ENCODE data around the gene UBE2F. TPM values are rescaled to one million over a fixed set of nuclear protein-coding genes. Genes with fewer than 3 reads are reported as not detected.
"Not testable (repeated sequence)": the region's sequence is repeated elsewhere in the genome, so short reads cannot be mapped to it uniquely, and the experiment has no call there.

UBE2F gene
- total RNA-seq, 1 donor from 2014 or later, result 73.3 TPM

DNA sequence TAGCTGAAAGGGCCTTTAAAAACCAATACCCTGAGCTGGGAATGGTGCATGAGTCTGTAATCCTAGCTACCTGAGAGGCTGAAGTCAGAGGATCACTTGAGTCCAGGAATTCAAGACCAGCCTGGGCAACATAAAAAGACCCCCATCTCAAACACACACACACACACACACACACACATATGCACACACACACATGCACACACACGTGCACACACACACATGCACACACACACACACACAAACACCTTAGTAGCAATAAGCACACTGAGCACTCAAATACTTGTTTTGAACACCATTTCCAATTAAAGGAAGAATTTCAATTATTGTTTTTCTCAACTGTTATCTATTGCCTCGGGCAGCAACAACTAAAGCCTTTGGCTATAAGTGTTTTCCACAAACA is 25.6 kb upstream of the UBE2F start:
- DNase-seq (ENCODE audit: missing footprints), result no peak
- ATAC-seq, result no peak
- intact Hi-C loops (cut with DNase I), result no loop called here

DNA sequence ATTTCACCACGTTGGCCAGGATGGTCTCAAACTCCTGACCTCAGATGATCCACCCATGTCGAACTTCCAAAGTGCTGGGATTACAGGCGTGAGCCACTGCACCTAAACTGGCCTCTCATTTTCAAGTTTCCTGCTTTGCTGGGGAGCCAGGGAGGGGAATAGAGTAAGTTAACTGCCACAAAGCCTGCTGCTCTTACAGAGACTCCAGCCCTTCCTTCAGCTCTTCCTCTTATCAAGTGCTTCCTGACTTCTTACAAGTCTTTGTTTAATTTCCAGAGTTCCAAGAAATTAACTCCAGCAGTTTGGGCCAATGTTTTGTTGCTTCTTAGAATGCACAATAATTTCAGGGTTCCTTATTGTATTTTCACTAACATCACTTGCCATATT is 24.3 kb upstream of the UBE2F start:
- DNase-seq (ENCODE audit: missing footprints) (no peak), ATAC-seq (no peak)
- intact Hi-C loops (cut with DNase I), result no loop called here

DNA sequence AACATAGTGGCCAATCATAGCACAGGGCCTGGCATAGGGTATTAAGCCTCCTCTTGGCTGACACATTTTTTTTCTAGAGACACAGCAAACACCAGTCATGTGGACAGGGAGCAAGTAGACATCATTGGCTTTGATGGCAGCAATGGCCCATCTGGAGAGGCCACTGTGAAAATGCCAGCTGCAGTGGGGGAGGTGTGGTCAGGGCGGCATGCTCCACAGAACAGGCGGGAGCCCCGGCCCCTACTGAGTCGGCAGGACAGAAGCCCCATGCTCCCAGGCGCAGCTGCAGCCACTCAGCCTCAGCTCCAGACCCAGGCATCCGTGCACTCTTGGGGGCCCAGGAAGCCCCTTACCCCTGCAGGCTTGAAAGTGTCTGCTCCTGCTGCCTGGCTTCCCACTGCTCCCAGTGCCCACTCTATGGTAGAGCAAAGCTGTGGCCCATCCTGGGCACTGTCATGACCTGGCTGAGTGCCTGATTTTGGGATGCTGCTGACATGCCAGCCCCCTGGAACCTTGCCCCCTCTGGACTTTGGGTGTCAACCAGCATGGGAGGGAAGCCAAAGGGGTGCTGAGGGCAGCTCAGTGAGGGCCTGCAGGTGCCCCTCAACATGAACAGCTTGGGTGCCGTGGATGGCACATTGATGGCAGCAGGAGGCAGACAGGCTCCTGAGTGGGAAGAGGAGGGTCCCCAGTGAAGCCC is 23.3 kb upstream of the UBE2F start:
- DNase-seq (ENCODE audit: missing footprints) (no peak), ATAC-seq (no peak)
- intact Hi-C loops (cut with DNase I), result no loop called here

DNA sequence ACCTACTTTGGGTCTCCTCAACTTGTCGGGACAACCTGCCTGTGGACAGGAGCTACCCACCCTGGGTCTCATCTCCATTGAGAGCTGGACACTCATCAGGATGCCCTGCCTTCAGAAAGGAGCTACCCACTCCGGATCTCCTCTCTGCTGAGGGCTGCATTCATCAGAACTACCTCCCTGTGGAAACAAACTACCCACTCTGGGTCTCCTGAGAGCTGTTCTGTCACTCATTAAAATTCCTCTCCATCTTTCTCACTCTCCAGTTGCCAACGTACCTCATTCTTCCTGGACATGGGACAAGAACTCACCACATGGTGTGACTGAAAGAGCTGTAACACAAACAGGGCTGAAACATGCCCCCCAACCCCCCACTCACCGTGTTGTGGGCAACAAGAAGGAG is 22.5 kb upstream of the UBE2F start:
- ATAC-seq, result no peak
- intact Hi-C loops (cut with DNase I), result no loop called here
- DNase-seq (ENCODE audit: missing footprints), result no peak

DNA sequence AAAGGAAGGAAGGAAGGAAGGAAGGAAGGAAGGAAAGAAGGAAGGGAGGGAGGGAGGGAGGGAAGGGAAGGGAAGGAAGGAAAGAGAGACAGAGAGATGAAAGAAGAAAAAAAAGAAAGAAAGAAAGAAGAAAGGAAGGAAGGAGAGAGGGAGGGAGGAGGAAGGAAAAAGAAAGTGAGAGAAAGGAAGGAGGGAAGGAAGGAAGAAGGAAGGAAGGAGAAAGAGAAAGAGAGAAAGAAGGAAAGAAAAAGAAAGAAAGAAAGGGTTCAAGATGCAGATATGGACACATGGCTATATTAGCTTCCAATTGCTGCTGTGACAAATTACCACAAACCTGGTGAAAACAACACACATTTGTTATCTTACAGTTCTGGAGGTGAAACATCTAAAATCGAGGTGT is 20.4 kb upstream of the UBE2F start:
- ATAC-seq (no peak), DNase-seq (ENCODE audit: missing footprints) (no peak)
- intact Hi-C loops (cut with DNase I), result no loop called here

DNA sequence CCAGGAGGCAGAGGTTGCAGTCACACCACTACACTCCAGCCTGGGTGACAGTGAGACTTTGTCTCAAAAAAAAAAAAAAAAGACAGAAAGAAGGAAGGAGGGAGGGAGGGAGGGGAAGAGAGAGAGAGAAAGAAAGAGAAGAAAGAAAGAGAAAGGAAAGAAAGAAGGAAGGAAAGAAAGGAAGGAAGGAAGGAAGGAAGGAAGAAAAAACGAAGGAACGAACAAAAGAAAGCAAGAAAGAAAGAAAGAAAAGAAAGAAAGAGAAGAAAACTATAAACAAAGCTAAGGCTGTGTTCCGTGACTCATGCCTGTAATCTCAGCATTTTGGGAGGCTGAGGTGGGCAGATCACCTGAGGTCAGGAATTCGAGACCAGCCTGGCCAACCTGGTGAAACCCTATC is 15.5 kb upstream of the UBE2F start:
- ATAC-seq; intact Hi-C loops (cut with DNase I); DNase-seq (ENCODE audit: missing footprints): not testable (repeated sequence)

DNA sequence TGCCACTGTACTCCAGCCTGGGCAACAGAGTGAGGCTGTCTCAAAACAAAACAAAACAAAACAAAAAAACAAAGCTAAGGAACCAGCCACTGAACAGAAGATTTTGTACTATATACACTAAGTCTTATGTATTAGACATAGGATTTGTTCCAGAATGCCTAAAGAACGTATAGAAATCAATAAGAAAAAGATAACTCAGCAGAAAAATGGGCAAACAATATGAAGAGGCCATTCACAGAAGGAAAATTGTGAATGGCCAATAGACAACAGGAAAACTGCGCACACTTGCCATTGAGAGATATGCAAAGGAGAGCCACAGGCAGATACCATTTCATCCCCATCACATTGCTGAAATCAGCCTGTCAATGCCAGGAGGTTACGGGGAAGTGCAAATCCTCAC is 14.9 kb upstream of the UBE2F start:
- intact Hi-C loops (cut with DNase I), result no loop called here
- DNase-seq (ENCODE audit: missing footprints) (no peak), ATAC-seq (no peak)

DNA sequence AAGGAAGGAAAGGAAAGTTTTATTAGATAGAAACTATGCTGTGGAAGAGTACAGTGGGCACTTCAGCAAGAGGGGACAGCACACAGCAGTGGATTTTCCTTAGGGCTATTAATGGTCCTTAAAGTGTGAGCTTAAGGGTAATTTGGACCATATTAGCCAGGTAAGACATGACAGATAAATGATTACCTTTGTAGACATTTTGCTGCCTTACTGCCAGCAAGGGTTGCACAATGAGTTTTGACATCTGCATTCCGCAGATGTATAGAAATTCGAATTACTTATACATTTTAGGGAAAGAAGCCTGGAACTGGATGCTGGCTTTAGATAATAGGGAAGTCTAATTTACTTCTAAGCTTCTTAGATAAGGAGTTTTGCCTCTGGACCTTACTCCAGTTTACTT is 14.0 kb upstream of the UBE2F start:
- DNase-seq (ENCODE audit: missing footprints) (no peak), ATAC-seq (no peak)
- intact Hi-C loops (cut with DNase I), result no loop called here

DNA sequence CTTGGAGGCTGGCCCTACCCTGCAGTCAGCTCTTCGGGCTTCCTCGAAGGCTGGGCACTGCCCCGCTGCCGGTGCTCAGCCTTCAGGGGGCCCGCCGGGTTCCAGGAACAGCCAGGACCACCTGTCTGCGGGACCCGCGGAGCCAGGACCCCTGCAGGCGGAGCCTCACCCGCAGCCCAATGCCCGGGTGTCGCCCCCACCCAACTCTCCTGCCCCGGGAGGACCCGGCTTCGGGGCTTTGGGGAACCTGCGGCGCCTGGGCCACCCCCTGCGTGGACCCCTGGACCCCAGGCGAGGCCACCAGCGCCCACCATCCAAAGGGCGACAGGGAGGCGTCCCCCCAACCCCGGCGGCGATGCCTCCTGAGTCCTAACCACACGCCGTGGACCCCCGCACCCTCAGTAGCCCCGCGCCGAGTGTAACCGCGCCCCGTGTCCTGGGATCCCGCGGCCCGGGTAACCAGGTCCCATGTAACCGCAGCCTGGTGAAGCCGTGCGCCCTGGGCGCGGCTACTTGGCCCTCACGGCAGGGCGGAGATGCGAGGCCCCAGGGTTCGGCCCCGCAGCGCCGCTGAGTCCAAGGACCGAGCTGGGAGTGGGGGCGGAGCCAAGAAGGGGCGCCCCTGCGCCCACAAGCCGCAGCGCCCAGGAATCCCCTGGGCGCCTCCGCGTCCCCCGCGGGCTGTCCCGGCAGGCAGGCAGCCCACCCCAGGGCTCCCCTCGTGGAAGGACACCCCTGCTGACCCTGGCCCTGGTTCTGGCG is 11.0 kb upstream of the UBE2F start:
- DNase-seq (ENCODE audit: missing footprints), result no peak
- intact Hi-C loops (cut with DNase I), result no loop called here
- peak; percentile 23 for ATAC-seq

DNA sequence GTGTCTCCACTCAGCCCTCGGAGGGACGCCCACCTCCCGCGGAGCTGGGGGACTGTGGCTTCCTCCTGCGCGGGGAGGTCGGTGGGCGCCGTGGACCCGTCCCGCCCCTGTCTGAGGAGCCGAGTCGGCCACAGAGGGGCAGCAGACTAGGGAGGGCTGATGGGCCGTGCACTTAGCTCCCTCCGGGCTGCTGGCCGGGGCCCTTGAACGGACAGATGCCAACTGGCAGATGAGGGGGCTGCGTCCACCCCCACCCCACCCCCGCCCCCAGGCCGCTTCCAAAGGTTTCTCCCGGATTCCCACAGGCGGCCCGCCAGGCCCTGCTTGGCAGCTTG is 10.4 kb upstream of the UBE2F start:
- ATAC-seq (no peak), DNase-seq (ENCODE audit: missing footprints) (no peak)
- intact Hi-C loops (cut with DNase I), result no loop called here

DNA sequence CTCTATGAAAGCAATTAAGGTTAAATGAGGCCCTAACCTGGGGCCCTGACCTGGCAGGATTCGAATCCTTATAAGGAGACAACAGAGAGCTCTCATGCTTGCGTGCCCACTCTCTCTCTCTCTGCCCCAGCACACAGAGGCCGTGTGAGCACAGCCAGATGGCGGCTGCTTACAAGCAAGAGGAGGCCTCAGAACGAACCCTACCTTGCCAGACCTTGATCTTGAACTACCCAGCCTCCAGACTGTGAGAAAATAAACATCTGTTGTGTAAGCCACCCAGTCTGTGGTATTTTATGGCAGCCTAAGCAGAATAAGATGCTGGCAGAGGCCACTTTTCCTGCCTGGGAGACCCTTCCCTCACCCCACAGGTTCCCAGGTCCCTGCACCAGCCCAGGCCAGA is 5.2 kb upstream of the UBE2F start:
- intact Hi-C loops (cut with DNase I), result loop anchor here (10.0 kb wide), 1 partner anchor 173 kb away; the partner anchor contains the start of gene KLHL30
- DNase-seq (ENCODE audit: missing footprints), result no peak
- ATAC-seq, result no peak

DNA sequence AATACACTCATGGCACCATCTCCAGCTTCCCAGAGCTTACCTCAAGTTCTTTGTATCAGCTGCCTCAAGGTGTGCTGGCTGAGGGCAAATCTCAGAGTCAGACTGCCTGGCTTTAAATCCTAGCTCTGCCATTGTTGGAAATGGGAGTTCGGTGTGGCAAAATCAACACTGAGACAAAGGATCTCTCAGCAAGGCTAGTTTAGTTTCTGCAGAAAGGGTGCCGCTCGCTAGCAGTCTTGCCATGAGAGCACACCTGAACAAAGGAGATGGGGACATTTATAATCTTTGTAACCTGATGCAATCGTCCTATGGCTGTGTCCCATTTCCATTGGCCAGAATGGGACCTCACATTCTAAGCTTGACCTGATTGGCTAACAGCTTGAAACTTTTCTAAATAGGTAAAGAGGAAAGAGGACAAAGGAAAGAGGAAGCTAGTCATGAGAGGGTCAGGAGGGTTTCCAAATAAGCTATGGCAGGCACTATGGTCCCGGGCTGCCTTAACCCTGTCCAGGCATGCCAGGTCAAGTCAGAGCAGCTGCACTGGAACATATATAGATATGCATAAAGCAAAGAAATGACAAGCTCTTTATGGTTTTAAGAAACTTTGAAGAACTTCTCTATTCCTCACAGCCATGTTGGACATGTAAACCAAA is 4.3 kb upstream of the UBE2F start:
- ATAC-seq (no peak), DNase-seq (ENCODE audit: missing footprints) (no peak)
- intact Hi-C loops (cut with DNase I), result loop anchor here (10.0 kb wide), 1 partner anchor 172 kb away; the partner anchor contains the start of gene KLHL30

DNA sequence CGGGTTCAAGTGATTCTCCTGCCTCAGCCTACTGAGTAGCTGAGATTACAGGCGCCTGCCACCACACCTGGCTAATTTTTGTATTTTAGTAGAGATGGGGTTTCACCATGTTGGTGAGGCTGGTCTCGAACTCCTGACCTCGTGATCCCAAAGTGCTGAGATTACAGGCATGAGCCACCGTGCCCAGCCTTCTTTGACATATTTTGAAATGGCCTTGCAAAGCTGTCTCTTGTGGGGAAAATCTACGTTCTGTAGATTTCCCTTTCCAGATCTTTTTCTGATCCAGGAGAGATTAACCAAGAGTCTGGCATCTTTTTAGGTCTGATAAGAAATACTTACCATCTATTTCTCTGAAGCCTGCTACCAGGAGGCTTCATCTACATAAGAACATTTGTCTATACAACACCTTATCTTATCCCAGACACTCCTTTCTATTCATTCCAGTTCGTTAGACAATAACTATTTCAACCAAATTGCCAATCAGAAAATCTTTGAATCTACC is 3.3 kb upstream of the UBE2F start:
- ATAC-seq; DNase-seq (ENCODE audit: missing footprints): not testable (repeated sequence)
- intact Hi-C loops (cut with DNase I), result loop anchor here (10.0 kb wide), 1 partner anchor 171 kb away; the partner anchor contains the start of gene KLHL30

DNA sequence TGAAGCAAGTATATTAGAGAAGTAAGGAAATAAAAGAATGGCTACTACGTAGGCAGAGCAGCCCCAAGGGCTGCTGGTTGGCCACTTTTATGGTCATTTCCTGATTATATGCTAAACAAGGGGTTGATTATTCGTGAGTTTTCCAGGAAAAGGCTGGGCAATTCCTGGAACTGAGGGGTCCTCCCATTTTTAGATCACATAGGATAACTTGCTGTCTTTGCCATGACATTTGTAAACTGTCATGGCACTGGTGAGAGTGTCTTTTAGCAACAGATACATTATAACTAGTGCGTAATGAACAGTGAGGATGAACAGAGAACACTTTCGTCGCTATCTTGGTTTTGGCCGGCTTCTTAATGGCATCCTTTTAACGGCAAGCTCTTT is 2.6 kb upstream of the UBE2F start:
- DNase-seq (ENCODE audit: missing footprints), result no peak
- no peak for ATAC-seq
- intact Hi-C loops (cut with DNase I), result loop anchor here (10.0 kb wide), 1 partner anchor 171 kb away; the partner anchor contains the start of gene KLHL30

DNA sequence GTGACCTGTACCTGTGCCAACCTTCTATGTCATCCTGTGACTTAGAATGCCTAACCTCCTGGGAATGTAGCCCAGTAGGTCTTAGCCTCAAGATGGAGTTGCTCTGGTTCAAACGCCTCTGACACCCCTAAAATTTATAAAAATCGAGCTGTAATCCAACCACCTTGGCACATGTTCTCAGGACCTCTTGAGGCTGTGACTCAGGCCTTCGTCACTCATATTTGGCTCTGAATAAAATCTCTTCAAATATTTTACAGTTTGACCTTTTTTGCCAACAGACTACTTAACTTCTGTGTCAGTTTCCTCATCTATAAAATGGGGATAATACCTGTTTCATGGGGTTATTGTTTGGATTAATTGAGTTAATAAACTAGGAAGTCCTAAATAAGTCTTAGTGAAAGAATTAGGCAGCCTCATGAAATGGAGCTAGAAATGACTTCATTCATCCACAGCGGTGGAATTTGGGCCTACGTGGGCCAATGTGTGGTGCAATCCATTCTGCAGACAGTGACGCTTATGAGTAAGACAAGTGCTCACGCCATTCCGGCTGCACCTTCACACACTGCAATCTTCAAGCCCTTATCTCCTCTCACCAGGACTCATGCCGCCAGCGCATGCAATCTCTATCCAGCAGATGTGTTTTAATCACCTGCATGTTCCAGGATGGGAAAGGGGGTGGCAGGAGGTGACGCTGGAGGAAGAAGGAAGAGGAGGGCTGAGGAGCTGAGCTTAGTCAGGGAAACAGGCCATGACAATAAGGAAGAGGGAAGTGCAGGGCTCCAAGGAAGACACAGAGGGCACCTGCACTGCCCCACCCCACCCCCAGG is 2.0 kb upstream of the UBE2F start:
- DNase-seq (ENCODE audit: missing footprints), result no peak
- intact Hi-C loops (cut with DNase I), result loop anchor here (5.0 to 10.0 kb wide), 3 partner anchors 42 to 170 kb away; partner anchors contain the start of genes KLHL30 and RAMP1
- ATAC-seq, result no peak

DNA sequence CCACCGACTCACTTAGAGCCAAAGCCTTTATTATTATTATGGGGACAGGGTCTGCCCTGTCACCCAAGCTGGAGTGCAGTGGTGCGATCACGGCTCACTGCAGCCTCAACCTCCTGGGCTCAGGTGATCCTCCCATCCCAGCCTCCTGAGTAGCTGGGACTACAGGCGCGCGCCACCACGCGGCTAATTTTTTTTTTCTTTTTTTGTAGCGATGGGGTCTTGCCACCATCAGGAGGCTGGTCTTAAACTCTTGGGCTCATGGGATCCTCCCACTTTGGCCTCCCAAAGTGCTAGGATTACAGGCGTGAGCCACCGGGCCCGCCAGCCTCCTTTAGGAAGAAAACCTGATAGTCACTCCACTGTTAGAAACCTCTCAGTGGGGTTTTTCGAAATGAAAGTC is 970 bp upstream of the UBE2F start:
- DNase-seq (ENCODE audit: missing footprints); ATAC-seq: not testable (repeated sequence)
- intact Hi-C loops (cut with DNase I), result loop anchor here (2.0 to 10.0 kb wide), 4 partner anchors 44 to 169 kb away; partner anchors contain the start of genes KLHL30, RAMP1 and SCLY

DNA sequence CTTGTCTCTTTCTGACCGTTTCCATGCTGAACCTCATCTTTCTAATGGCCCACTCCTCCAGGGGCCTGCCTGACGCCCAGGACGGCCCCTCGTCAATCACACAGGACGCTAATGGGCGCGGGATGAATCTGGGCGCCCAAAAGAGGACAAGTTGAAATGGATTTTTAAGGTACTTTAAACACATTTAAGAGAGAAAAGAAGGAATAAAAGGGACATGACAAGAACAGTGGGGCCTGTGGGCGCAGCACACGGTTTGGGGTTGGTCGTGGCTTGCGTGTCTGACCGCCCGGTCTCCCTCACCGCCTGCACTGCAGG is 607 bp upstream of the UBE2F start:
- no peak for DNase-seq (ENCODE audit: missing footprints)
- peak; percentile 53 for ATAC-seq
- intact Hi-C loops (cut with DNase I), result loop anchor here (2.0 to 10.0 kb wide), 4 partner anchors 44 to 169 kb away; partner anchors contain the start of genes KLHL30, RAMP1 and SCLY

DNA sequence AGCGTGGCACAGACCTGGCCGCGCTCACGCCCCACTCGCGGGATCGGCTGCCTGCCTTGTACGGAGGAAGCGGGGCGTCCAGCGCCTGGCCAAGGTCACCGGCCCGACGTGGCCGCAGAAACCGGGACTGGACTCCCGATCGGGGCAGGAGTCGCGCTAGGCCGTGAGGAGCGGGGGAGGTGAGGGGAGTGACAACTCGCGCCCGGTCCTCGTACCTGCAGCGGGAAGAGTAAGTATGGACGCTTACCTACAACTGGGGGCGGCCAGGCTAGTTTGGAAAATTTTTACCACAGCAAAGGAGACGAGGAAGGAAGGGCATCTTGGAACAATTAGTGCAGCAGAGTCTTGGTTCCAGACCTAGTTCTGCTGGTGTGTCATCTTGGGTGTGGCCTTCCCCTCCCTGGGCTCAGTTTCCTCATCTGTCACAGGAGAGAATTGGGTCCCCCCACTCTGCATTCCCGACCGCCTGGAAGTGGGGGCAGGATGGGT is 693 bp downstream of the UBE2F start:
- intact Hi-C loops (cut with DNase I), result loop anchor here (2.0 to 10.0 kb wide), 4 partner anchors 45 to 167 kb away; partner anchors contain the start of genes KLHL30, RAMP1 and SCLY
- ATAC-seq (no peak), DNase-seq (ENCODE audit: missing footprints) (peak; percentile 75)

Data from Right ventricle myocardium inferior (tissue), 1 donor.